IMR-90 (cell line): ENCODE data around the gene B9D1. TPM values are rescaled to one million over a fixed set of nuclear protein-coding genes. Genes with fewer than 3 reads are reported as not detected.

Source experiments
- ATAC-seq: fragments of 200-7000 bp; cut with Tn5 transposase; 2 replicates; pipeline ENCODE4 v1.9.1; 2020; ENCODE audit warnings: low read depth, mild to moderate bottlenecking, moderate library complexity
- BruUV-seq: library from RNA; stranded (reverse); fragments of 400-500 nt; replicated peaks from 2 replicates; lab custom pipeline; 2021; lab: Mats Ljungman, UMichigan
- CTCF ChIA-PET: fragments of 300-600 bp; formaldehyde crosslinking; extraction: SDS; loops from one replicate; lab custom pipeline; 2021; ENCODE audit warnings: antibody characterized with exemption; lab: Yijun Ruan, JAX
- POLR2A ChIA-PET: fragments of 300-600 bp; sonication (Branson Sonifier 250); formaldehyde crosslinking; loops from one replicate; lab custom pipeline; 2022; ENCODE audit warnings: antibody characterized with exemption; ENCODE audit not compliant: unreplicated experiment; lab: Charles Lee
- DNase-seq: peaks from one replicate; pipeline ENCODE4 v3.0.0; 2013
- H2AFZ ChIP-seq: replicated peaks from 2 replicates; pipeline ENCODE3; 2013; ENCODE audit warnings: low read length, mild to moderate bottlenecking; ENCODE audit not compliant: poor library complexity
- H2AK5ac ChIP-seq: 2 replicates; pipeline ENCODE4 v1.6.1; 2013; ENCODE audit warnings: low read depth, low read length, inconsistent platforms
- H2AK9ac ChIP-seq: replicated peaks from 2 replicates; pipeline ENCODE3; 2013; ENCODE audit warnings: mild to moderate bottlenecking, low read depth, low read length, moderate library complexity; ENCODE audit not compliant: poor library complexity
- H2BK120ac ChIP-seq: 2 replicates; pipeline ENCODE4 v1.6.1; 2013; ENCODE audit warnings: low read depth, low read length, inconsistent platforms
- H2BK15ac ChIP-seq: 3 replicates; pipeline ENCODE4 v1.6.1; 2013; ENCODE audit warnings: low read depth, low read length, inconsistent platforms
- H2BK20ac ChIP-seq: 2 replicates; pipeline ENCODE4 v1.6.1; 2013; ENCODE audit warnings: low read depth, mild to moderate bottlenecking, inconsistent platforms, low read length, moderate library complexity
- H2BK5ac ChIP-seq: 2 replicates; pipeline ENCODE4 v1.6.1; 2013; ENCODE audit warnings: mild to moderate bottlenecking, low read depth, low read length, inconsistent platforms; ENCODE audit not compliant: poor library complexity, severe bottlenecking
- H3K14ac ChIP-seq: replicated peaks from 2 replicates; pipeline ENCODE4 v1.6.1; 2013; ENCODE audit warnings: low read depth, low read length, inconsistent platforms
- H3K18ac ChIP-seq: 2 replicates; pipeline ENCODE4 v1.6.1; 2013; ENCODE audit warnings: low read depth, low read length, control low read depth
- H3K23ac ChIP-seq: 2 replicates; pipeline ENCODE4 v1.6.1; 2013; ENCODE audit warnings: low read depth, low read length, inconsistent platforms
- H3K27ac ChIP-seq: 2 replicates; pipeline ENCODE4 v1.5.1; 2013; ENCODE audit warnings: mild to moderate bottlenecking, control low read depth, low read length; ENCODE audit not compliant: insufficient read depth
- H3K27me3 ChIP-seq: 2 replicates; pipeline ENCODE4 v1.6.1; 2013; ENCODE audit warnings: low read length; ENCODE audit not compliant: control insufficient read depth, insufficient read depth
- H3K36me3 ChIP-seq: 2 replicates; pipeline ENCODE4 v1.6.1; 2013; ENCODE audit warnings: low read length, mixed read lengths; ENCODE audit not compliant: control insufficient read depth, insufficient read depth
- H3K4ac ChIP-seq: 2 replicates; pipeline ENCODE4 v1.6.1; 2013; ENCODE audit warnings: low read depth, low read length, inconsistent platforms
- H3K4me1 ChIP-seq: 2 replicates; pipeline ENCODE4 v1.6.1; 2013; ENCODE audit warnings: low read length, mixed read lengths; ENCODE audit not compliant: control insufficient read depth, insufficient read depth
- H3K4me2 ChIP-seq: 2 replicates; pipeline ENCODE4 v1.6.1; 2013; ENCODE audit warnings: low read depth, mild to moderate bottlenecking, control low read depth, low read length, moderate library complexity
- H3K4me3 ChIP-seq: 2 replicates; pipeline ENCODE4 v1.5.1; 2013; ENCODE audit warnings: low read depth, mild to moderate bottlenecking, control low read depth, low read length, moderate library complexity; ENCODE audit not compliant: insufficient read depth
- H3K56ac ChIP-seq: 2 replicates; pipeline ENCODE4 v1.6.1; 2013; ENCODE audit warnings: low read length, inconsistent platforms; ENCODE audit not compliant: insufficient read depth; ENCODE audit errors: extremely low read depth
- H3K79me1 ChIP-seq, 2 experiments: 2 replicates each; pipeline ENCODE4 v1.6.1; 2013; ENCODE audit warnings: low read length in 2 of 2, inconsistent platforms in 1 of 2, low read depth in 1 of 2
- H3K9ac ChIP-seq: 2 replicates; pipeline ENCODE4 v1.6.1; 2013; ENCODE audit warnings: low read depth, low read length, control low read depth
- H3K9me1 ChIP-seq: 2 replicates; pipeline ENCODE4 v1.6.1; 2013; ENCODE audit warnings: low read length, inconsistent platforms; ENCODE audit not compliant: insufficient read depth
- H3K9me3 ChIP-seq: 2 replicates; pipeline ENCODE4 v1.6.1; 2013; ENCODE audit warnings: low read length; ENCODE audit not compliant: control insufficient read depth, insufficient read depth
- H4K20me1 ChIP-seq: 2 replicates; pipeline ENCODE4 v1.6.1; 2013; ENCODE audit warnings: low read length, inconsistent platforms; ENCODE audit not compliant: insufficient read depth
- H4K5ac ChIP-seq: 2 replicates; pipeline ENCODE4 v1.6.1; 2013; ENCODE audit warnings: mild to moderate bottlenecking, low read depth, low read length, control low read depth
- H4K8ac ChIP-seq, 2 experiments: 2 replicates each; pipeline ENCODE4 v1.6.1; 2013; ENCODE audit warnings: low read depth in 2 of 2, low read length in 2 of 2, control low read depth in 1 of 2, inconsistent platforms in 1 of 2
- H4K91ac ChIP-seq: 2 replicates; pipeline ENCODE4 v1.6.1; 2013; ENCODE audit warnings: low read depth, low read length, inconsistent platforms; ENCODE audit not compliant: insufficient read depth
- BHLHE40 ChIP-seq: fragments of 150-350 bp; IDR thresholded peaks from 2 replicates; pipeline ENCODE4 v1.6.1; 2016; ENCODE audit warnings: mild to moderate bottlenecking, low read depth, low read length
- CEBPB ChIP-seq: IDR thresholded peaks from 2 replicates; pipeline ENCODE4 v1.6.1; 2012; ENCODE audit warnings: low read depth, low read length, improper control_type of control experiment
- CTCF ChIP-seq: conservative IDR thresholded peaks from 2 replicates; pipeline ENCODE4 v1.5.1; 2012; ENCODE audit warnings: mild to moderate bottlenecking, low read depth, low read length, improper control_type of control experiment
- ELK1 ChIP-seq: fragments of 150-350 bp; IDR thresholded peaks from 2 replicates; pipeline ENCODE4 v1.6.1; 2016; ENCODE audit warnings: low read depth, mild to moderate bottlenecking, low read length, moderate library complexity, borderline replicate concordance
- FOS ChIP-seq: fragments of 150-350 bp; IDR thresholded peaks from 2 replicates; pipeline ENCODE4 v1.6.1; 2016; ENCODE audit warnings: low read depth, low read length
- MAFK ChIP-seq: IDR thresholded peaks from 2 replicates; pipeline ENCODE4 v1.6.1; 2012; ENCODE audit warnings: low read depth, low read length, improper control_type of control experiment
- MAZ ChIP-seq: IDR thresholded peaks from 2 replicates; pipeline ENCODE4 v1.6.1; 2012; ENCODE audit warnings: low read depth, mild to moderate bottlenecking, low read length, improper control_type of control experiment, moderate library complexity, borderline replicate concordance
- MXI1 ChIP-seq: IDR thresholded peaks from 2 replicates; pipeline ENCODE4 v1.6.1; 2012; ENCODE audit warnings: low read depth, mild to moderate bottlenecking, low read length, moderate library complexity, borderline replicate concordance
- NFE2L2 ChIP-seq: fragments of 150-350 bp; IDR thresholded peaks from 2 replicates; pipeline ENCODE4 v1.6.1; 2016; ENCODE audit warnings: low read depth, mild to moderate bottlenecking, low read length
- POLR2A ChIP-seq: IDR thresholded peaks from 2 replicates; pipeline ENCODE4 v1.6.1; 2012; ENCODE audit warnings: mild to moderate bottlenecking, low read depth, low read length
- RAD21 ChIP-seq: IDR thresholded peaks from 2 replicates; pipeline ENCODE4 v1.6.1; 2012; ENCODE audit warnings: low read length, improper control_type of control experiment
- RCOR1 ChIP-seq: IDR thresholded peaks from 2 replicates; pipeline ENCODE4 v1.6.1; 2012; ENCODE audit warnings: mild to moderate bottlenecking, low read length, improper control_type of control experiment; ENCODE audit not compliant: insufficient replicate concordance
- RFX5 ChIP-seq: IDR thresholded peaks from 2 replicates; pipeline ENCODE4 v1.8.0; 2012; ENCODE audit warnings: low read depth, mild to moderate bottlenecking, low read length, moderate library complexity
- SMC3 ChIP-seq: fragments of 150-350 bp; IDR thresholded peaks from 2 replicates; pipeline ENCODE4 v1.6.1; 2016; ENCODE audit warnings: low read depth, mild to moderate bottlenecking, antibody characterized with exemption, low read length, moderate library complexity
- WGBS, 2 experiments: methylation state at CpG; one replicate each; pipeline versions ENCODE4 v1.1.5 to v1.1.7; 2013; ENCODE audit warnings: missing lambda C conversion rate in 2 of 2; ENCODE audit not compliant: insufficient read length in 1 of 2; ENCODE audit errors: extremely low coverage in 2 of 2; 5-methylcytosine and 5-hydroxymethylcytosine counted together
- dilution Hi-C: fragments of 300-500 bp; cut with HindIII; formaldehyde crosslinking; loops from one replicate; pipeline ENCODE4 v1.14.3; 2018; ENCODE audit warnings: low sequenced_read_pairs; ENCODE audit not compliant: unreplicated experiment
- in situ Hi-C: fragments of 300-500 bp; cut with MboI; formaldehyde crosslinking; loops from 3 replicates; pipeline ENCODE4 v1.14.3; 2019; ENCODE audit warnings: low sequenced_read_pairs, inconsistent platforms, mixed read lengths
- intact Hi-C: fragments of 100-400 bp; cut with micrococcal nuclease; formaldehyde crosslinking; loops from 2 replicates; pipeline ENCODE4 v1.10.0; 2022
- polyA plus RNA-seq, 3 experiments: library from polyadenylated mRNA; depleted of rRNA; stranded (reverse); fragments of >200 nt; gene quantifications; 2 replicates each; pipeline ENCODE4 v1.2.3, GENCODE V29; 2012; ENCODE audit warnings: low replicate concordance in 1 of 3
- total RNA-seq: library from RNA; depleted of rRNA; stranded (reverse); fragments of >200 nt; gene quantifications from 2 replicates; pipeline ENCODE4 v1.2.3, GENCODE V29; 2012
- TF ChIP-seq, protein P1 (sequence below): fragments of 150-350 bp; IDR thresholded peaks from 2 replicates; pipeline ENCODE4 v1.6.1; 2017; ENCODE audit warnings: mild to moderate bottlenecking, antibody characterized with exemption, low read length, low read depth

The B9D1 gene
- total and polyA plus RNA-seq, 2 of the 4 experiments (the other 2 are of a cell fraction): 42.5 to 43.8 TPM

DNA sequence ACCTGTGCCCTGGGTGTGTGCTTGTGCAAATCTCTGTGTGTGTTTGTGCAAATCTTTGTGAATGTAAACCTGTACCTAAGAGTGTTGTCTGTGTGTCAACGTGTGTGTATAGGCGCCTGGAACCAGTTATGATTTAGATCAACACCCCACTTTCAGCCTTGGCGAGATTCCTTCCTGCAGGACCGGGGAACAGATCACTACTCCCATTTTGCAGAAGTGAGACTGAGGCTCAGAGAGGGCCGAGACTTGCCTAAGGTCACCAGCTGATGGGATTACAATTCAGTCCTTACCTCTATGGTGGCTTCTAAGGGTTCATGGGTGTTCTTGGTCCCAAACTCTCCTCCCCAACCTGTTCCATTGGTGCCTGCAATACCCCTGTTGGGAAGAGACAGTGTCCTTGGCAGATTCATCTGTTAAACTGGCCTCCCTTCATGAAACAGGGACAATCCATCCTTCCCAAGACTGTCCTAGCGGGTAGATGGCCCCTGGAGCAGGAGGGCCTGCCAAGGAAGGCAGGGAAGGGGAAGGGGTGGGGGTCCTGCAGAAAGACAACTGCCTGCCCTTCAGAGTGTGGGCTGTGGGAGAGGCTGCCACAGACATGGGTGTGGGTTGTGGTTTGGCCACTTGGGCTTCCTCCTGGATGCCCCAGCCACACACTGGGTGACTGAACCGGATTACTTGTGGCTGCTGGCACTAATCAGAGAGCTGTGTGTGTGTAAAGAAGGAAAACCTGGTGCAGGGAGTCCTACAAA lies 8.9 kb upstream of the B9D1 start:
- in situ Hi-C loops: no loop called here
- no peaks in the 10 kb centered on the region for H3K9me3 ChIP-seq
- no TSS peak for BruUV-seq
- TF ChIP-seq NFE2L2: no peak
- TF ChIP-seq CEBPB: no peak
- TF ChIP-seq SMC3: no peak
- no peak for TF ChIP-seq CTCF
- no peak for TF ChIP-seq BHLHE40
- TF ChIP-seq FOS: no peak
- TF ChIP-seq ELK1: no peak
- TF ChIP-seq RAD21: no peak
- no peak for TF ChIP-seq RFX5
- TF ChIP-seq MAFK: no peak
- TF ChIP-seq RCOR1: no peak
- TF ChIP-seq POLR2A: no peak
- TF ChIP-seq, protein P1, sequence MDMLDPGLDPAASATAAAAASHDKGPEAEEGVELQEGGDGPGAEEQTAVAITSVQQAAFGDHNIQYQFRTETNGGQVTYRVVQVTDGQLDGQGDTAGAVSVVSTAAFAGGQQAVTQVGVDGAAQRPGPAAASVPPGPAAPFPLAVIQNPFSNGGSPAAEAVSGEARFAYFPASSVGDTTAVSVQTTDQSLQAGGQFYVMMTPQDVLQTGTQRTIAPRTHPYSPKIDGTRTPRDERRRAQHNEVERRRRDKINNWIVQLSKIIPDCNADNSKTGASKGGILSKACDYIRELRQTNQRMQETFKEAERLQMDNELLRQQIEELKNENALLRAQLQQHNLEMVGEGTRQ: no peak
- no peak for TF ChIP-seq MXI1
- TF ChIP-seq MAZ: no peak

More for the DNA sequence above, 8.9 kb upstream of the B9D1 start:
- H4K5ac ChIP-seq: no peak overlapping the region
- peaks cover 2% of the 10 kb centered on the region; the same call in 1 of the 2 replicates for H3K36me3 ChIP-seq
- no peak overlapping the region for H3K23ac ChIP-seq
- ChIA-PET POLR2A (interaction anchor here (0.5 kb wide), 1 partner anchor 16 kb away, joined by 5 read pairs; the partner anchor contains the start of gene MFAP4), CTCF (no interaction called here)
- no peak overlapping the region for H2BK120ac ChIP-seq
- H2BK15ac ChIP-seq: no peak overlapping the region
- no peak overlapping the region for H4K91ac ChIP-seq
- H2BK5ac ChIP-seq: no peak overlapping the region
- dilution Hi-C loops: no loop called here
- no peak overlapping the region for H4K8ac ChIP-seq
- no peak overlapping the region for H3K56ac ChIP-seq
- ATAC-seq (no peak), DNase-seq (no peak)
- peaks cover 3% of the 10 kb centered on the region; the same call in 1 of the 2 replicates for H3K9me1 ChIP-seq
- H3K9ac ChIP-seq: no peak overlapping the region
- no peak overlapping the region for H2BK20ac ChIP-seq
- no peak overlapping the region for H2AK9ac ChIP-seq
- H3K27me3 ChIP-seq: no peaks in the 10 kb centered on the region
- no peak overlapping the region for H3K4me3 ChIP-seq
- intact Hi-C loops: no loop called here
- WGBS, 2 experiments: no CpG with 5 or more reads among the region's 7 CpGs
- H3K18ac ChIP-seq: no peak overlapping the region
- H3K14ac ChIP-seq: no peak overlapping the region
- H3K4me1 ChIP-seq: 0 out of 2 replicates have a peak, but pooled peaks cover 2% of the 10 kb centered on the region
- H3K79me1 ChIP-seq: peaks cover 7 to 8% of the 10 kb centered on the region in 2 experiments; a peak in 3 of 4 replicates
- H3K27ac ChIP-seq: no peak overlapping the region
- no peak overlapping the region for H3K4me2 ChIP-seq
- H2AK5ac ChIP-seq: no peak overlapping the region
- H4K20me1 ChIP-seq: no peaks in the 10 kb centered on the region
- no peak overlapping the region for H2AFZ ChIP-seq
- H3K4ac ChIP-seq: no peak overlapping the region
